ENCODE results near the gene MDM1. TPM values are rescaled to one million over a fixed set of nuclear protein-coding genes. Genes with fewer than 3 reads are reported as not detected.
A peak's percentile ranks its signal among the peaks of the same experiment; 100 is the strongest.

MDM1 gene
- total and polyA plus RNA-seq, 2 of the 13 experiments (the other 11 are each of a cell fraction or from before 2014, with no cell fraction given) = 4.6 to 15.2 TPM

GRCh38 chr12:68331869-68332727 lies at the start of gene MDM1 (continued):
- TF ChIP-seq ZNF644 (CRISPR knock-in tag; IDR thresholded peaks at IDR 0.05; ENCODE audit: low read depth) = 0 out of 2 replicates have a peak, but pooled peaks have one; percentile 11
- TF ChIP-seq THAP8 (CRISPR knock-in tag; IDR thresholded peaks at IDR 0.05; ENCODE audit: borderline replicate concordance) = no peak
- TF ChIP-seq PHB2 (IDR thresholded peaks at IDR 0.05; ENCODE audit: partially characterized antibody) = no peak
- no peak for TF ChIP-seq PAXIP1 (CRISPR knock-in tag; conservative IDR thresholded peaks at IDR 0.05)
- TF ChIP-seq RORA (CRISPR knock-in tag; IDR thresholded peaks at IDR 0.05) = no peak
- no peak for TF ChIP-seq CEBPG (CRISPR knock-in tag; IDR thresholded peaks at IDR 0.05)
- TF ChIP-seq EZH2 (conservative IDR thresholded peaks at IDR 0.05; ENCODE audit: low read depth, low read length) = no peak
- TF ChIP-seq IRX3 (CRISPR knock-in tag; IDR thresholded peaks at IDR 0.05; ENCODE audit: borderline replicate concordance, low read depth) = no peak
- no peak for TF ChIP-seq SP5 (CRISPR knock-in tag; IDR thresholded peaks at IDR 0.05; ENCODE audit: borderline replicate concordance, low read depth)
- TF ChIP-seq ZNF678 (CRISPR knock-in tag; IDR thresholded peaks at IDR 0.05) = no peak
- no peak for TF ChIP-seq NFE2 (CRISPR knock-in tag; IDR thresholded peaks at IDR 0.05)
- no peak for TF ChIP-seq NR1H2 (CRISPR knock-in tag; IDR thresholded peaks at IDR 0.05; ENCODE audit: borderline replicate concordance, low read depth)
- TF ChIP-seq MAX (IDR thresholded peaks at IDR 0.05) = peak; percentile 30
- TF ChIP-seq AFF4 (CRISPR knock-in tag; IDR thresholded peaks at IDR 0.05) = no peak
- no peak for TF ChIP-seq ZNF513 (CRISPR knock-in tag; conservative IDR thresholded peaks at IDR 0.05)
- no peak for TF ChIP-seq SOX5 (CRISPR knock-in tag; IDR thresholded peaks at IDR 0.05; ENCODE audit: borderline replicate concordance)
- TF ChIP-seq ETV5 (CRISPR knock-in tag; IDR thresholded peaks at IDR 0.05; ENCODE audit: borderline replicate concordance) = no peak
- TF ChIP-seq MXI1 (IDR thresholded peaks at IDR 0.05; ENCODE audit: borderline replicate concordance, low read depth, low read length) = peak; percentile 67; the same call in 1 of the 3 replicates
